ENCODE measurements around the gene LCN9. TPM values are rescaled to one million over a fixed set of nuclear protein-coding genes. Genes with fewer than 3 reads are reported as not detected.

LCN9 gene
- total RNA-seq, 1 experiment from 2014 or later = not detected

- Histone ChIP-seq H3K36me3 (ENCODE audit: control insufficient read depth, insufficient read depth, low read length) (no peaks in the 10 kb centered on the region), H3K27me3 (ENCODE audit: control insufficient read depth, insufficient read depth, low read length) (no peaks in the 10 kb centered on the region)
- CTCF ChIA-PET = no interaction called here
Measured at GRCh38 chr9:135690836-135691570, 27.9 kb downstream of the LCN9 start.

DNA sequence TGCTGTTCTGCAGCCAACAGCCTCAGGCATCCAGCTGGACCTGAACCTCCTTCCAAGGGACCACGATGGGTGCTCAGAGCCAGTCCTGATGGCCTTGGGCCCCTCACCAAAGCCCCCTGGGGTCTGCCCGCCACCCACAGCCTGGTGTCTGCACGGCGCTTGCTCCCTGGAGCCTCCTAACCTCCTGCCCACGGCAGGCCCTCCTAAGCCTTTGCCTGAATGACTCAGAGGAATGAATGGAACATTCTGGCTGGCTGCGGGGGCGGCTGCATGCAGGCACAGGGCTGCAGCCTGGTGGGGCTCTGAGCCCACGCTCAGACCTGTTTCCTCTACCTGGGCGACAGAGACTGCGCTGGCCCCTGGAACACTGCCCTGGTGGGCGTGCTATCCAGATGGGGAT is 29.3 kb downstream of the LCN9 start:
- POLR2A ChIA-PET = no interaction called here
- intact Hi-C loops (cut with micrococcal nuclease; ENCODE audit: unreplicated experiment) = no loop called here
- DNase-seq (ENCODE audit: low read depth, low spot score) (no peak), ATAC-seq (no peak)
- Histone ChIP-seq H3K4me3 (ENCODE audit: low read depth in 2 of 2, low read length in 2 of 2) (no peak overlapping the region), H3K4me1 (ENCODE audit: control insufficient read depth, insufficient read depth, low read length) (no peaks in the 10 kb centered on the region), H3K9me3 (ENCODE audit: control insufficient read depth, insufficient read depth, low read depth, low read length) (no peaks in the 10 kb centered on the region), H3K36me3 (ENCODE audit: control insufficient read depth, insufficient read depth, low read length) (no peaks in the 10 kb centered on the region), H3K27ac (ENCODE audit: low read length) (no peak overlapping the region), H3K27me3 (ENCODE audit: control insufficient read depth, insufficient read depth, low read length) (no peaks in the 10 kb centered on the region)
- CTCF ChIA-PET = no interaction called here
- in situ Hi-C loops (cut with HindIII; ENCODE audit: low pct_unique_long_range_greater_than_20kb, low sequenced_read_pairs) = no loop called here
- TF ChIP-seq POLR2AphosphoS5 (IDR thresholded peaks at IDR 0.05; ENCODE audit: low read depth, low read length) (no peak), TCF7L2 (IDR thresholded peaks at IDR 0.05; ENCODE audit: low read depth, low read length) (no peak), SIN3A (IDR thresholded peaks at IDR 0.05; ENCODE audit: borderline replicate concordance, insufficient read depth, low read depth, low read length) (no peak)
- TF ChIP-seq, protein P1, sequence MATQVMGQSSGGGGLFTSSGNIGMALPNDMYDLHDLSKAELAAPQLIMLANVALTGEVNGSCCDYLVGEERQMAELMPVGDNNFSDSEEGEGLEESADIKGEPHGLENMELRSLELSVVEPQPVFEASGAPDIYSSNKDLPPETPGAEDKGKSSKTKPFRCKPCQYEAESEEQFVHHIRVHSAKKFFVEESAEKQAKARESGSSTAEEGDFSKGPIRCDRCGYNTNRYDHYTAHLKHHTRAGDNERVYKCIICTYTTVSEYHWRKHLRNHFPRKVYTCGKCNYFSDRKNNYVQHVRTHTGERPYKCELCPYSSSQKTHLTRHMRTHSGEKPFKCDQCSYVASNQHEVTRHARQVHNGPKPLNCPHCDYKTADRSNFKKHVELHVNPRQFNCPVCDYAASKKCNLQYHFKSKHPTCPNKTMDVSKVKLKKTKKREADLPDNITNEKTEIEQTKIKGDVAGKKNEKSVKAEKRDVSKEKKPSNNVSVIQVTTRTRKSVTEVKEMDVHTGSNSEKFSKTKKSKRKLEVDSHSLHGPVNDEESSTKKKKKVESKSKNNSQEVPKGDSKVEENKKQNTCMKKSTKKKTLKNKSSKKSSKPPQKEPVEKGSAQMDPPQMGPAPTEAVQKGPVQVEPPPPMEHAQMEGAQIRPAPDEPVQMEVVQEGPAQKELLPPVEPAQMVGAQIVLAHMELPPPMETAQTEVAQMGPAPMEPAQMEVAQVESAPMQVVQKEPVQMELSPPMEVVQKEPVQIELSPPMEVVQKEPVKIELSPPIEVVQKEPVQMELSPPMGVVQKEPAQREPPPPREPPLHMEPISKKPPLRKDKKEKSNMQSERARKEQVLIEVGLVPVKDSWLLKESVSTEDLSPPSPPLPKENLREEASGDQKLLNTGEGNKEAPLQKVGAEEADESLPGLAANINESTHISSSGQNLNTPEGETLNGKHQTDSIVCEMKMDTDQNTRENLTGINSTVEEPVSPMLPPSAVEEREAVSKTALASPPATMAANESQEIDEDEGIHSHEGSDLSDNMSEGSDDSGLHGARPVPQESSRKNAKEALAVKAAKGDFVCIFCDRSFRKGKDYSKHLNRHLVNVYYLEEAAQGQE (IDR thresholded peaks at IDR 0.05; ENCODE audit: insufficient read depth in 1 of 2, low read depth in 2 of 2, low read length in 1 of 2) = no peak
- TF ChIP-seq, protein P2, sequence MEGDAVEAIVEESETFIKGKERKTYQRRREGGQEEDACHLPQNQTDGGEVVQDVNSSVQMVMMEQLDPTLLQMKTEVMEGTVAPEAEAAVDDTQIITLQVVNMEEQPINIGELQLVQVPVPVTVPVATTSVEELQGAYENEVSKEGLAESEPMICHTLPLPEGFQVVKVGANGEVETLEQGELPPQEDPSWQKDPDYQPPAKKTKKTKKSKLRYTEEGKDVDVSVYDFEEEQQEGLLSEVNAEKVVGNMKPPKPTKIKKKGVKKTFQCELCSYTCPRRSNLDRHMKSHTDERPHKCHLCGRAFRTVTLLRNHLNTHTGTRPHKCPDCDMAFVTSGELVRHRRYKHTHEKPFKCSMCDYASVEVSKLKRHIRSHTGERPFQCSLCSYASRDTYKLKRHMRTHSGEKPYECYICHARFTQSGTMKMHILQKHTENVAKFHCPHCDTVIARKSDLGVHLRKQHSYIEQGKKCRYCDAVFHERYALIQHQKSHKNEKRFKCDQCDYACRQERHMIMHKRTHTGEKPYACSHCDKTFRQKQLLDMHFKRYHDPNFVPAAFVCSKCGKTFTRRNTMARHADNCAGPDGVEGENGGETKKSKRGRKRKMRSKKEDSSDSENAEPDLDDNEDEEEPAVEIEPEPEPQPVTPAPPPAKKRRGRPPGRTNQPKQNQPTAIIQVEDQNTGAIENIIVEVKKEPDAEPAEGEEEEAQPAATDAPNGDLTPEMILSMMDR (IDR thresholded peaks at IDR 0.05) = no peak
- BruUV-seq (replicated peaks) = no TSS peak

More at GRCh38 chr9:135690836-135691570, 27.9 kb downstream of the LCN9 start:
- Histone ChIP-seq H3K4me3 (ENCODE audit: low read depth in 2 of 2, low read length in 2 of 2) (no peak overlapping the region), H3K27ac (ENCODE audit: low read length) (no peak overlapping the region), H3K4me1 (ENCODE audit: control insufficient read depth, insufficient read depth, low read length) (no peaks in the 10 kb centered on the region), H3K9me3 (ENCODE audit: control insufficient read depth, insufficient read depth, low read depth, low read length) (no peaks in the 10 kb centered on the region)
- no peak for ATAC-seq
- no TSS peak for BruUV-seq (replicated peaks)
- DNase-seq (ENCODE audit: low read depth, low spot score) = no peak
- intact Hi-C loops (cut with micrococcal nuclease; ENCODE audit: unreplicated experiment) (no loop called here), in situ Hi-C loops (cut with HindIII; ENCODE audit: low pct_unique_long_range_greater_than_20kb, low sequenced_read_pairs) (no loop called here)
- POLR2A ChIA-PET = no interaction called here
- TF ChIP-seq POLR2AphosphoS5 (IDR thresholded peaks at IDR 0.05; ENCODE audit: low read depth, low read length) (no peak), SIN3A (IDR thresholded peaks at IDR 0.05; ENCODE audit: borderline replicate concordance, insufficient read depth, low read depth, low read length) (no peak), TCF7L2 (IDR thresholded peaks at IDR 0.05; ENCODE audit: low read depth, low read length) (no peak)
- TF ChIP-seq, protein P2 (IDR thresholded peaks at IDR 0.05) = no peak
- TF ChIP-seq, protein P1 (IDR thresholded peaks at IDR 0.05; ENCODE audit: insufficient read depth in 1 of 2, low read depth in 2 of 2, low read length in 1 of 2) = no peak

Measured in Panc1 (cell line).